ENCODE results near the gene ALKBH4. TPM values are rescaled to one million over a fixed set of nuclear protein-coding genes. Genes with fewer than 3 reads are reported as not detected.

Gene ALKBH4
- total and polyA plus RNA-seq, 10 of the 15 experiments (the other 5 are each of a cell fraction or from before 2014, with no cell fraction given) = 4.1 to 16.9 (median 11.3) TPM

- TF ChIP-seq ZNF687 (IDR thresholded peaks at IDR 0.05) (peak; percentile 74), RAD21 (IDR thresholded peaks at IDR 0.05; ENCODE audit: insufficient read depth, low read depth, low read length) (no peak), TBL1XR1 (IDR thresholded peaks at IDR 0.05; ENCODE audit: low read depth, low read length) (peak; percentile 46; the same call in 1 of the 2 replicates), DPF2 (IDR thresholded peaks at IDR 0.05) (peak; percentile 86; the same call in 1 of the 2 replicates), SMC3 (IDR thresholded peaks at IDR 0.05; ENCODE audit: borderline replicate concordance, low read length) (0 out of 2 replicates have a peak, but pooled peaks have one; percentile 6), ETV6 (conservative IDR thresholded peaks at IDR 0.05 in 1 of 2, IDR thresholded peaks at IDR 0.05 in 1 of 2; ENCODE audit: borderline replicate concordance in 1 of 2, low read depth in 1 of 2) (peak in 1 of 2 experiments; percentile 25; a peak in 2 of 4 replicates), SUPT20H (IDR thresholded peaks at IDR 0.05; ENCODE audit: borderline replicate concordance, control insufficient read depth, low read depth, low read length) (no peak), HDAC2 (IDR thresholded peaks at IDR 0.05) (no peak), CREB1 (IDR thresholded peaks at IDR 0.05; ENCODE audit: low read depth) (no peak), CBX3 (IDR thresholded peaks at IDR 0.05; ENCODE audit: borderline replicate concordance, low read depth) (no peak), YY1 (IDR thresholded peaks at IDR 0.05; ENCODE audit: low read depth, low read length) (no peak; the same call in 1 of the 2 replicates), IRF3 (IDR thresholded peaks at IDR 0.05) (no peak), ATF7 (IDR thresholded peaks at IDR 0.05; ENCODE audit: low read depth) (peak; percentile 18; the same call in 1 of the 2 replicates), PAX5 (IDR thresholded peaks at IDR 0.05; ENCODE audit: borderline replicate concordance, low read depth, low read length) (peak; percentile 85), ESRRA (IDR thresholded peaks at IDR 0.05; ENCODE audit: low read length) (no peak), TCF12 (IDR thresholded peaks at IDR 0.05; ENCODE audit: low read depth, low read length) (peak; percentile 88), CHD4 (IDR thresholded peaks at IDR 0.05) (peak; percentile 24; the same call in 1 of the 2 replicates), RELB (IDR thresholded peaks at IDR 0.05; ENCODE audit: low read depth) (peak; percentile 99), ZNF592 (IDR thresholded peaks at IDR 0.05) (0 out of 2 replicates have a peak, but pooled peaks have one; percentile 13), SMAD1 (IDR thresholded peaks at IDR 0.05; ENCODE audit: low read depth, partially characterized antibody) (peak; percentile 74)
Measured at GRCh38 chr7:102425639-102426267, 38.9 kb downstream of the ALKBH4 start (continued).

Data from GM12878 (cell line).